Loucy (cell line): ENCODE data around the gene FNDC7.

Source experiments
- CTCF ChIP-seq: fragments of 200-600 bp; sonication (generic); conservative IDR thresholded peaks from 2 replicates; pipeline ENCODE4 v1.5.1; 2014; ENCODE audit warnings: mild to moderate bottlenecking, antibody characterized with exemption, low read length
- EZH2phosphoT487 ChIP-seq: fragments of 200-600 bp; IDR thresholded peaks from 2 replicates; pipeline ENCODE4 v1.6.1; 2018; ENCODE audit warnings: antibody characterized with exemption, mild to moderate bottlenecking, moderate library complexity, borderline replicate concordance

- TF ChIP-seq CTCF (no peak), EZH2phosphoT487 (no peak)
These were observed 15.7 kb downstream of the FNDC7 start for GRCh38 chr1:108728327-108728923.
